ENCODE data around the gene RNF208. TPM values are rescaled to one million over a fixed set of nuclear protein-coding genes. Genes with fewer than 3 reads are reported as not detected.

Gene RNF208
- total RNA-seq, 1 donor from 2014 or later: 6.7 TPM

DNA sequence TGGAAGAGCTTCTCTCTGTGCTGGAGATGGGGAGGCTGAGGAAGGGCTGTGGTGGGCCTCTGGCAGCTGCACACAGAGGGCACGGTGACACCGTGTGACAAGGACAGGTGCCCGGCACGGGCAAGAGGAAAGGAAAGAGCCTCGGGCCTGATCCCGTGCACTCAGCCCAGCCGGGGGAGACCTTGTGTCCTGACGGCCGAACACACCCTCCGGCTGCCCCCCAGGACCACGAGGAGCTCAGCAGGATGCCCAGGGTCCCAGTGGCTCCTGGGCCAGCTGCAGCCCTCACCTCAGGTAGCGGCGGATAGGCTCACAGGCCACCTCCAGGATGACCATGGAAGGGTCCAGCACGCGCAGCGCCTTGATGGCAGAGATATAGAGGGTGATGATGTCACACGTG, 39.2 kb downstream of the RNF208 start:
- Histone ChIP-seq H3K9me3 (no peaks in the 10 kb centered on the region), H3K4me3 (no peak overlapping the region), H3K36me3 (peaks cover 73% of the 10 kb centered on the region), H3K27ac (no peak overlapping the region), H3K27me3 (no peaks in the 10 kb centered on the region), H3K4me1 (peaks cover 19% of the 10 kb centered on the region)
- intact Hi-C loops (cut with DNase I): no loop called here
- TF ChIP-seq, protein P1, sequence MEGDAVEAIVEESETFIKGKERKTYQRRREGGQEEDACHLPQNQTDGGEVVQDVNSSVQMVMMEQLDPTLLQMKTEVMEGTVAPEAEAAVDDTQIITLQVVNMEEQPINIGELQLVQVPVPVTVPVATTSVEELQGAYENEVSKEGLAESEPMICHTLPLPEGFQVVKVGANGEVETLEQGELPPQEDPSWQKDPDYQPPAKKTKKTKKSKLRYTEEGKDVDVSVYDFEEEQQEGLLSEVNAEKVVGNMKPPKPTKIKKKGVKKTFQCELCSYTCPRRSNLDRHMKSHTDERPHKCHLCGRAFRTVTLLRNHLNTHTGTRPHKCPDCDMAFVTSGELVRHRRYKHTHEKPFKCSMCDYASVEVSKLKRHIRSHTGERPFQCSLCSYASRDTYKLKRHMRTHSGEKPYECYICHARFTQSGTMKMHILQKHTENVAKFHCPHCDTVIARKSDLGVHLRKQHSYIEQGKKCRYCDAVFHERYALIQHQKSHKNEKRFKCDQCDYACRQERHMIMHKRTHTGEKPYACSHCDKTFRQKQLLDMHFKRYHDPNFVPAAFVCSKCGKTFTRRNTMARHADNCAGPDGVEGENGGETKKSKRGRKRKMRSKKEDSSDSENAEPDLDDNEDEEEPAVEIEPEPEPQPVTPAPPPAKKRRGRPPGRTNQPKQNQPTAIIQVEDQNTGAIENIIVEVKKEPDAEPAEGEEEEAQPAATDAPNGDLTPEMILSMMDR (IDR thresholded peaks at IDR 0.05): no peak
- DNase-seq (no peak), ATAC-seq (no peak)

DNA sequence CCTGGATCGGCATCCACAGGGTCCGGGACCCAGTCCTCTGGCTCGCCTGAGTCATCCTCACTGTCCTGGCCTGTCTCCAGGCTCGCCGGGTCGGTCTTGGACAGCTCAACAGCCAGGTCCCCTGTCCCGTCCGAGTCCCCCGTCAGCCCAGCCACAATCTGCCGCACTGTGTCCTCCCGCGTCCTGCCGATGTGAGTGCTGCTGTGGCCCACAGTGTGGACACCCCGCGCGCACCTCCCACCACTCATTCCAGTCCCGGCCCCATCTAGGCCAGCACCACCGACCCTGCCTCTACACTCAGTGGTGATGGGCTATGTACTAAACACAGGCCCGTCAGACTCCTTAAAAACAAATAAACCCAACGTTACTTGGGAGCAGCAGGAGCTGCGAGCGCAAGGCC, 40.4 kb downstream of the RNF208 start:
- no peaks in the 10 kb centered on the region for H3K27me3 ChIP-seq
- no peak overlapping the region for H3K27ac ChIP-seq
- DNase-seq (no peak), ATAC-seq (no peak)
- H3K4me3 ChIP-seq: no peak overlapping the region
- TF ChIP-seq, protein P1 (IDR thresholded peaks at IDR 0.05): no peak
- no peaks in the 10 kb centered on the region for H3K9me3 ChIP-seq
- H3K4me1 ChIP-seq: peaks cover 8% of the 10 kb centered on the region
- intact Hi-C loops (cut with DNase I): no loop called here
- peaks cover 70% of the 10 kb centered on the region for H3K36me3 ChIP-seq

DNA sequence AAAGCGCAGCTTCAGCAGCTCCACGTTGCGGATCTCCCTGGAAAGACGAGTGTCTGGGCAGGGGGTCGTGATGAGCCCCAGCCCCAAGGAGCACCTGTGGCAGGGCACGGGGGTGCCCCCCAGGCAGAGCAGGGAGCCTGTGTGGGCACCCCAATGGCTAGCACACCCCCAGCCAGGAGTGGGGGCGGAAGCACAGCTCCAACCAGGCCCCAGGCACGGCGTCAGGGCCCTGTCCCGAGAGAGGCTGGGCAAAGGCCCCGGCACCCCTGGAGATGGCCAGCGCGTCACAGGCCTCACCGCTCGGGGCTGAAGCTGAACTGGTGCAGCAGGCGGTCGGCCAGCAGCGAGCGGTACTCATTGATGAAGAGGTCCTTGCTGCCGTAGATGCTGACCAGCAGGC, 41.5 kb downstream of the RNF208 start:
- no peak overlapping the region for H3K4me3 ChIP-seq
- intact Hi-C loops (cut with DNase I): no loop called here

DNA sequence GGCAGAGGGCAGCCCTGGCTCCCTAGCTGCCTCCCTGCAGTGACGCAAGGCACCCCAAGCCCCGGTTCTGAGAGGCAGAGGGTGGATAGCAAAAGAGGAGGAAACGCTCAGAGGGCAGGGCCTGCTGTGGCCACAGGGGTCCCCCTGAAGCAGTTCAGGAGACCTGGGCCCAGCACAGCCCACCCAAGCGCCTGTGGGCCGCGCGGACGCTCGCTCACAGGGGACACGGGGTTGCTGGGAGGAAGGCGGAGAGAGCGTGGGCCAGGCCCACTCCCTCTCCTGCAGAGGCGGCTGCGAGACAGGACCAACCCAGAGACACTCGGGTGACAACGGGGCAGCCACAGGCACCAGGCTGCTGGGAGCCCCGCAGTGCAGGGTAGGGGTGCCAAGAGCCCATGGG, 42.3 kb downstream of the RNF208 start:
- TF ChIP-seq, protein P1 (IDR thresholded peaks at IDR 0.05): no peak
- no peaks in the 10 kb centered on the region for H3K27me3 ChIP-seq
- no peak for DNase-seq
- no peak overlapping the region for H3K27ac ChIP-seq
- no peaks in the 10 kb centered on the region for H3K9me3 ChIP-seq
- no peaks in the 10 kb centered on the region for H3K4me1 ChIP-seq
- H3K36me3 ChIP-seq: peaks cover 60% of the 10 kb centered on the region
- no peak overlapping the region for H3K4me3 ChIP-seq
- intact Hi-C loops (cut with DNase I): no loop called here
- no peak for ATAC-seq

More for the DNA sequence above, 41.5 kb downstream of the RNF208 start:
- Histone ChIP-seq H3K4me1 (no peaks in the 10 kb centered on the region), H3K27ac (no peak overlapping the region), H3K9me3 (no peaks in the 10 kb centered on the region), H3K36me3 (peaks cover 62% of the 10 kb centered on the region), H3K27me3 (no peaks in the 10 kb centered on the region)
- TF ChIP-seq, protein P1 (IDR thresholded peaks at IDR 0.05): no peak
- ATAC-seq (no peak), DNase-seq (no peak)

DNA sequence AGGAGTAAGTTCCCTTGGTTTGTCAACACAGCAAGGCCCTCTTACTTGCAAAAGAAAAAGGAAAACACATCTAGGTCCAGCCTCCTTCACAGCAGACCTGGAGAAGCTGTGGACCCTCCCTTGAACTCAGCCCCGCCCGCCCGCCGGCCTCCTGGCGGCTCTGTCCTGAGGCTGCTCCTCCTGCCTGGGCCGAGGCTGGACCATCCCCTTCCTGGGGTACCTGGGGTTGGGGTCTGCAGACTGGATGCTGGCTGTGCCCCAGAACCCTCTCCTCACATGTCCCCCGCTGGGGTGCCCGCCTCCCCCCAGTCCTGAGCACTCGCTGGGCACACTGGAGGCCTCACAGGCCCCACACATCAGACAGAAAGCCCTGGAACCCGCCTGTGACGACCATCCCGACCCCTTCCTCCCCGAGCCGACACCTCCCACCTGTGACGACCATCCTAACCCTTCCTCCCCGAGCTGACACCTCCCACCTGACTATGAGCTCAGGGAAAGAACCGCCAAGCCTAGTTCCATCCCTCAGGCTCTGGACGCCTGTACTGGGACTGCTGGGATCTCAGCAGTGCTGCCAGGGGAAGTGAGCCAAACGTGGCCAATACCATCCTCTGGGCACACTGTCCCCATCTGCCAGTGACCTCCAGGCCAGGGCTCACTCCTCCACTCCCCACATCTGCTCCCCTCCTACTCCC, 43.0 kb downstream of the RNF208 start:
- intact Hi-C loops (cut with DNase I): no loop called here
- Histone ChIP-seq H3K36me3 (peaks cover 60% of the 10 kb centered on the region), H3K4me1 (no peaks in the 10 kb centered on the region), H3K27ac (no peak overlapping the region), H3K4me3 (no peak overlapping the region), H3K9me3 (no peaks in the 10 kb centered on the region), H3K27me3 (no peaks in the 10 kb centered on the region)
- ATAC-seq (no peak), DNase-seq (no peak)
- TF ChIP-seq, protein P1 (IDR thresholded peaks at IDR 0.05): no peak

Measured in upper lobe of right lung (tissue), 1 donor.